Prostate gland (tissue), 2 donors: ENCODE data around the gene FBXW8. TPM values are rescaled to one million over a fixed set of nuclear protein-coding genes. Genes with fewer than 3 reads are reported as not detected.

Experiments used
- DNase-seq: peaks from one replicate; pipeline ENCODE4 v3.0.0-alpha.2; 2019; ENCODE audit warnings: low spot score
- H3K27ac ChIP-seq, 2 donors: fragments of 200-600 bp; sonication (generic); 2 replicates each; pipeline ENCODE4 v1.5.1; 2017 to 2019
- H3K27me3 ChIP-seq: fragments of 200-600 bp; sonication (generic); replicated peaks from 2 replicates; pipeline ENCODE4 v1.5.1; 2019; ENCODE audit not compliant: insufficient read depth
- H3K36me3 ChIP-seq, 2 donors: fragments of 200-600 bp; sonication (generic); 1 replicate in 1 of 2; 2 replicates in 1 of 2; pipeline versions ENCODE4 v1.5.1 to v1.8.1; 2017 to 2019
- H3K4me1 ChIP-seq: fragments of 200-600 bp; sonication (generic); replicated peaks from 2 replicates; pipeline ENCODE4 v1.5.1; 2019
- H3K4me3 ChIP-seq, 2 donors: fragments of 200-600 bp; sonication (generic); 2 replicates each; pipeline ENCODE4 v1.5.1; 2017 to 2019
- H3K9me3 ChIP-seq: fragments of 200-600 bp; sonication (generic); 2 replicates; pipeline ENCODE4 v1.5.1; 2017
- CTCF ChIP-seq, 4 experiments: fragments of 200-600 bp in 2 of 4; fragments of 450-650 bp in 2 of 4; sonication (generic) in 2 of 4; IDR thresholded peaks; 1 replicate in 3 of 4; 2 replicates in 1 of 4; pipeline ENCODE4 v1.5.1; 2016 to 2019; ENCODE audit warnings: antibody characterized with exemption in 4 of 4, mild to moderate bottlenecking in 2 of 4, moderate library complexity in 2 of 4
- POLR2A ChIP-seq: fragments of 450-650 bp; IDR thresholded peaks from one replicate; pipeline ENCODE4 v1.6.1; 2016; ENCODE audit warnings: antibody characterized with exemption, mild to moderate bottlenecking
- POLR2AphosphoS5 ChIP-seq: sonication (generic); formaldehyde crosslinking; IDR thresholded peaks from one replicate; pipeline ENCODE4 v1.6.1; 2017; ENCODE audit warnings: antibody characterized with exemption
- WGBS: methylation state at CpG from one replicate; pipeline ENCODE4 v1.1.5; 2018; 5-methylcytosine and 5-hydroxymethylcytosine counted together
- intact Hi-C: fragments of 100-400 bp; cut with DNase I; formaldehyde crosslinking; loops from one replicate; pipeline ENCODE4 v1.14.2; 2022
- total RNA-seq, 2 donors: library from RNA; depleted of rRNA; stranded (reverse); fragments of >200 nt; gene quantifications; one replicate each; pipeline ENCODE4 v1.1.0, GENCODE V29; 2016

The FBXW8 gene
- total RNA-seq, 2 donors from 2014 or later = 20.8 to 26.7 TPM

- H3K9me3 ChIP-seq = no peaks in the 10 kb centered on the region
- no peak overlapping the region for H3K27ac ChIP-seq
- no peaks in the 10 kb centered on the region for H3K36me3 ChIP-seq
- 49% methylated on average over 13 of the region's 13 CpGs for WGBS
- H3K27me3 ChIP-seq = no peaks in the 10 kb centered on the region
- intact Hi-C loops = no loop called here
- H3K4me3 ChIP-seq = no peak overlapping the region
- no peaks in the 10 kb centered on the region for H3K4me1 ChIP-seq
- no peak for TF ChIP-seq POLR2AphosphoS5
- TF ChIP-seq CTCF (IDR thresholded peaks at IDR 0.05) = no peak
- no peak for TF ChIP-seq POLR2A
- DNase-seq = no peak
Measured at GRCh38 chr12:116864371-116865160, 46.2 kb upstream of the FBXW8 start.

- no peak for DNase-seq
- TF ChIP-seq POLR2A (no peak), POLR2AphosphoS5 (no peak), CTCF (IDR thresholded peaks at IDR 0.05) (no peak)
- Histone ChIP-seq H3K27ac (no peak overlapping the region), H3K27me3 (no peaks in the 10 kb centered on the region), H3K4me1 (no peaks in the 10 kb centered on the region), H3K4me3 (no peak overlapping the region), H3K36me3 (no peaks in the 10 kb centered on the region), H3K9me3 (no peaks in the 10 kb centered on the region)
- 93% methylated on average over 2 of the region's 2 CpGs for WGBS
- intact Hi-C loops = no loop called here
Measured at GRCh38 chr12:116867523-116867922, 43.2 kb upstream of the FBXW8 start.

- intact Hi-C loops = loop anchor here (10.0 kb wide), 1 partner anchor 166 kb away; no protein-coding TSS in a partner anchor
- TF ChIP-seq POLR2A (no peak), CTCF (IDR thresholded peaks at IDR 0.05) (no peak), POLR2AphosphoS5 (no peak)
- Histone ChIP-seq H3K4me1 (no peaks in the 10 kb centered on the region), H3K27me3 (no peaks in the 10 kb centered on the region), H3K4me3 (no peak overlapping the region), H3K27ac (no peak overlapping the region), H3K9me3 (no peaks in the 10 kb centered on the region), H3K36me3 (no peaks in the 10 kb centered on the region)
- 67% methylated on average over 4 of the region's 4 CpGs for WGBS
- DNase-seq = no peak
Measured at GRCh38 chr12:116870306-116870705, 40.4 kb upstream of the FBXW8 start.

GRCh38 chr12:116874324-116874995, 36.3 kb upstream of the FBXW8 start:
- DNase-seq = no peak
- 94% methylated on average over 4 of the region's 4 CpGs for WGBS
- H3K27ac ChIP-seq = no peak overlapping the region
- intact Hi-C loops = loop anchor here (10.0 kb wide), 1 partner anchor 170 kb away; no protein-coding TSS in a partner anchor
- peaks cover 15% of the 10 kb centered on the region for H3K27me3 ChIP-seq
- H3K4me3 ChIP-seq = no peak overlapping the region
- no peaks in the 10 kb centered on the region for H3K9me3 ChIP-seq
- no peaks in the 10 kb centered on the region for H3K36me3 ChIP-seq
- TF ChIP-seq POLR2A = no peak
- no peak for TF ChIP-seq CTCF (IDR thresholded peaks at IDR 0.05)
- TF ChIP-seq POLR2AphosphoS5 = no peak
- peaks cover 4% of the 10 kb centered on the region for H3K4me1 ChIP-seq
